ENCODE results near the gene SLC35B4.

The SLC35B4 gene

DNA sequence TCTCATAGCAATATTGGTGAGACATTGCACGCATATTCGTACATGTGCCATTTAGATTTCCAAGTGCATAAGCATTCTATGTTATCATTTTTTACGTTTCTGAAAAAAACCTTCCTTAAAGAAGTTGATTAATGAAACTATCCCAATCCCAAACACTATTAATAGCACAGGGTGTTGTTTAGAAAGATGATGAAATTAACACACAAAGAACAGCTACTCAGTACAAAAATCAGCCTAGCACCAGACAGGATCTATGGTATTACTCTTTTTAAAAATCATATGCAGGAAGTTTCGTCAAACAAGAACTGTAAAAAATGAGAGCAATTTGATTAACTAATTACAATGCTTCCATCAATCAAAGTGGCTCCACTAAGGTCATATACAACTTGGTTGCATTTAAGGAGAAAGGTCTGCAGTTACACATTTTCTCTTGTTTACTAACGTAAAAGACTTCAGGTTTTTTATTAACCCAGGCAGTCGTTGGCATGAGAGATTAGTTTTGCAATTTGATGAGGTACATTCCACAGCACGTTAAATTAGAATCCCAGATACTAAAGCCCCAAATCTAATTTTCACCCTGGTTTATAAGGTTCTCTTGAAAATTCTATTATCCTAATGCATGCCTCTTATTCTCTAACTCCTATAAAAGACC, 38.1 kb downstream of the SLC35B4 start:
- no peak overlapping the region for H3K4me3 ChIP-seq (replicated peaks in 1 of 2; ENCODE audit: low read depth in 2 of 2, low read length in 2 of 2)
- TF ChIP-seq CTCF (IDR thresholded peaks at IDR 0.05; ENCODE audit: low read depth, low read length), result no peak
- no peak for DNase-seq (ENCODE audit: low read depth in 2 of 2)

- DNase-seq (ENCODE audit: low read depth in 2 of 2), result no peak
- no peak for TF ChIP-seq CTCF (IDR thresholded peaks at IDR 0.05; ENCODE audit: low read depth, low read length)
- no peak overlapping the region for H3K4me3 ChIP-seq (replicated peaks in 1 of 2; ENCODE audit: low read depth in 2 of 2, low read length in 2 of 2)
These were observed 39.8 kb downstream of the SLC35B4 start for GRCh38 chr7:134276951-134277350.

DNA sequence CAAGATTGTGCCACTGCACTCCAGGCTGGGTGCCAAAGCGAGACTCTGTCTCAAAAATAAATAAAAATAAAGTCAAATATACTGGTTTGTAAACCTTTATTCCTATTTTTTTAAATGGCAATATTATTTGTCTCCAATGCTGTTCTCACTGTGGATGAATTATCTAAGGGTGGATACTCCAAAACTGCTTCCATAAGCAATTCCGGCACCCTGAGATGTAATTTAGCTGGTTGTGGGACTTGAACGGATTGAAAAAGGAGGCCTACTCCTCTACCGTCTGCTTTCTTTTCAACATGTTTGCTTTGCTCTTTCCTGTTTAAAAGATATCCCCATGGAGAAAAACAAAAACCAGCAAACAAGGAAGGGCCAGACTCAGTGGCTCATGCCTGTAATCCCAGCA, 54.4 kb downstream of the SLC35B4 start:
- no peak for TF ChIP-seq CTCF (IDR thresholded peaks at IDR 0.05; ENCODE audit: low read depth, low read length)
- DNase-seq (ENCODE audit: low read depth in 2 of 2), result no peak

DNA sequence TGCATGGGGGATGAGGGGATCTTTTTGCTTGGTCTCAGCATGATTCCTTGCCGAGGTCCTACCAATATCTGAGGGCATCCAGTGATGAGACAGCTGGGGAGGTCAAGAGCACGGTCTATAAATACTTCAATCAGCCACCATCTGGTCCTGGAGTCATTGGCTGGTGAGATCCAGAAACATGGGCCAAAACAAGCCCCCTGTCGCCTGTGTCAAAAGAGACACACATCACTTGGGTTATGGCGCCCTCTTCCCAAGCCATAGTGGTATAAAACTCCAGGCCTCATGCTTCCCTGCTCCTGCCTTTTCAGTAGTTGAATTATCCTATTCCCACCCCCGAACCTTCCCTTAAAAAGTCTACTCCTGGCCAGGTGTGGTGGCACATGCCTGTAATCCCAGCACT, 60.9 kb downstream of the SLC35B4 start:
- TF ChIP-seq CTCF (IDR thresholded peaks at IDR 0.05; ENCODE audit: low read depth, low read length), result no peak
- DNase-seq (ENCODE audit: low read depth in 2 of 2), result no peak
- H3K4me3 ChIP-seq (replicated peaks in 1 of 2; ENCODE audit: low read depth in 2 of 2, low read length in 2 of 2), result no peak overlapping the region

More for the DNA sequence above, 54.4 kb downstream of the SLC35B4 start:
- no peak overlapping the region for H3K4me3 ChIP-seq (replicated peaks in 1 of 2; ENCODE audit: low read depth in 2 of 2, low read length in 2 of 2)

DNA sequence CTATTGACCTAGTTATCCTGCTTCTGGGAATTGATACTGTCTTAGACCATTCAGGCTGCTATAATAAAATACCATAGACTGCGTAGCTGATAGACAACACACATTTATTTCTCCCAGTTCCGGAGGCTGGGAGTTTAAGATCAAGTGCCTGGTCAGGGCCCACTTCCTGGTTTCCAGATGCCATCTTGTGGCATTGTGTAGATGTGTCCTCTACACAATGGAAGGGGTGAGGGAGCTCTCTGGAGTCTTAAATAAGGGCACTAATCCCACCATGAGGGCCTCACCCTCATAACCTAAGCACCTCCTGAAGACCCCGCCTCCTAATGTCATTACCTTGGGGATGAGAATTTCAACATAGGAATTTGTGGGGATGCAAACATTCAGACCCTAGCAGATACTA, 62.4 kb downstream of the SLC35B4 start:
- DNase-seq (ENCODE audit: low read depth in 2 of 2), result peak; percentile 2 to 22
- no peak overlapping the region for H3K4me3 ChIP-seq (replicated peaks in 1 of 2; ENCODE audit: low read depth in 2 of 2, low read length in 2 of 2)
- TF ChIP-seq CTCF (IDR thresholded peaks at IDR 0.05; ENCODE audit: low read depth, low read length), result peak; percentile 7

DNA sequence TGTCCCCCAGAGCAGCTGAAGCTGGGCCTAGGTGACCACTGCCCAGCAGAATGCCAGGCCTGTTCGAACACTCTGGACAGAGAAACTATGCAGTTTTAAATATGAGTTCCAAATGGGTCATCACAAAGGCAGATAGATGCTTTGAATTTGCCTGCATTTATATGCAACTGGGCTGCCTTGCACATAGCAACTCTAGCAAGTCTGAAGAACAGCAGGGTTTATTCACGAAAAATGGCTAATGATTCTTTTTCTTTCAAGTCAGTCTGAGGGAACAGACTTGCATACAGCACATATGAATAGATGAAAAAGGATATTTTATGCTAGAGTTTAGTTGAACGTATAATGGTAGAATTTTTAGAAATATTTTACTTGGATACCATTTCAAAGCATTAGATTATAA, 68.5 kb downstream of the SLC35B4 start:
- DNase-seq (ENCODE audit: low read depth in 2 of 2), result no peak
- no peak for TF ChIP-seq CTCF (IDR thresholded peaks at IDR 0.05; ENCODE audit: low read depth, low read length)
- no peak overlapping the region for H3K4me3 ChIP-seq (replicated peaks in 1 of 2; ENCODE audit: low read depth in 2 of 2, low read length in 2 of 2)

DNA sequence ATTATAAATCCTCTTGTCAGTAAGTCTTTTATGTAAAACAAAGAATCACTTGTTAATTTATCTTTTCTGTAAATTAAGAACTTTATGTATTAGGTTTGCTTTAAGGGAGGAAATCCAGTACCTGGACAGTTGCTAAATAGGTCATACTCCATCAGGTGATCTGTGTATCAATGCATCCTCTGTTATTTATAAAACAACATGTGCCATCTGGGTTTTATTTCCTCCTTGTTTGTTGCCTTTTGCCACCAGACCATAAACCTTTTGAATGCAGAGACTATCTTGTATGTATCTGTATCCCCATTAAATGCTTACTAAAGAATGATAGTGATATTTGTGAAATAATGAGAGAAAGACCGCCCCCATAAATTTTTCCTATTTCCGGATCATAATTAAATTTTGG, 70.0 kb downstream of the SLC35B4 start:
- no peak for DNase-seq (ENCODE audit: low read depth in 2 of 2)
- TF ChIP-seq CTCF (IDR thresholded peaks at IDR 0.05; ENCODE audit: low read depth, low read length), result no peak
- no peak overlapping the region for H3K4me3 ChIP-seq (replicated peaks in 1 of 2; ENCODE audit: low read depth in 2 of 2, low read length in 2 of 2)
